Activated naive CD4-positive, alpha-beta T cell treated with anti-CD3 and anti-CD28 coated beads, Interleukin-2, amount 50 U/mL, for 72 hours (primary cell): ENCODE data around the gene HABP2. TPM values are rescaled to one million over a fixed set of nuclear protein-coding genes. Genes with fewer than 3 reads are reported as not detected.

Experiments used
- ATAC-seq, 2 donors: fragments of 150-1000 bp; cut with Tn5 transposase; 2 replicates each; pipeline ENCODE4 v1.10.0; 2021; ENCODE audit warnings: mild to moderate bottlenecking in 2 of 2, moderate library complexity in 2 of 2
- DNase-seq, 2 donors: peaks; one replicate each; pipeline ENCODE4 v3.0.0; 2021 to 2022; ENCODE audit warnings: low spot score in 2 of 2
- H3K27ac Mint-ChIP-seq, 2 donors: one replicate each; pipeline ENCODE4 v1.8.0; 2022; ENCODE audit warnings: mild to moderate bottlenecking in 2 of 2, mixed read lengths in 2 of 2
- H3K36me3 Mint-ChIP-seq, 2 donors: one replicate each; pipeline ENCODE4 v1.8.0; 2022; ENCODE audit warnings: mixed read lengths in 2 of 2
- H3K9me3 Mint-ChIP-seq, 2 donors: one replicate each; pipeline ENCODE4 v1.8.0; 2022; ENCODE audit warnings: mixed read lengths in 2 of 2
- total RNA-seq, 2 donors: library from RNA; stranded (reverse); gene quantifications; one replicate each; pipeline ENCODE4 v1.2.3, GENCODE V29; 2022

Gene HABP2
- total RNA-seq, 2 donors from 2014 or later, result not detected

- no peak overlapping the region for H3K27ac Mint-ChIP-seq
Measured at GRCh38 chr10:113566888-113567287, 14.0 kb downstream of the HABP2 start.

GRCh38 chr10:113569576-113569975 is 16.7 kb downstream of the HABP2 start:
- Mint-ChIP-seq H3K9me3 (no peaks in the 10 kb centered on the region), H3K36me3 (no peaks in the 10 kb centered on the region), H3K27ac (no peak overlapping the region)
- ATAC-seq (no peak), DNase-seq (no peak)

More at GRCh38 chr10:113566888-113567287, 14.0 kb downstream of the HABP2 start:
- Mint-ChIP-seq H3K9me3 (no peaks in the 10 kb centered on the region), H3K36me3 (no peaks in the 10 kb centered on the region)
- DNase-seq, result no peak
- no peak for ATAC-seq

- H3K9me3 Mint-ChIP-seq, result no peaks in the 10 kb centered on the region
- H3K36me3 Mint-ChIP-seq, result no peaks in the 10 kb centered on the region
- no peak for ATAC-seq
- DNase-seq, result no peak
- H3K27ac Mint-ChIP-seq, result no peak overlapping the region
Measured at GRCh38 chr10:113572520-113573290, 19.9 kb downstream of the HABP2 start.

- H3K27ac Mint-ChIP-seq, result no peak overlapping the region
- no peak for ATAC-seq
- H3K36me3 Mint-ChIP-seq, result no peaks in the 10 kb centered on the region
- no peaks in the 10 kb centered on the region for H3K9me3 Mint-ChIP-seq
- DNase-seq, result no peak
Measured at GRCh38 chr10:113573368-113573767, 20.5 kb downstream of the HABP2 start.

GRCh38 chr10:113576852-113577251 is 24.0 kb downstream of the HABP2 start:
- H3K36me3 Mint-ChIP-seq, result no peaks in the 10 kb centered on the region
- ATAC-seq (no peak), DNase-seq (no peak)
- H3K9me3 Mint-ChIP-seq, result no peaks in the 10 kb centered on the region
- no peak overlapping the region for H3K27ac Mint-ChIP-seq

GRCh38 chr10:113578773-113579172 is 25.9 kb downstream of the HABP2 start:
- H3K27ac Mint-ChIP-seq, result no peak overlapping the region
- no peak for ATAC-seq
- no peaks in the 10 kb centered on the region for H3K36me3 Mint-ChIP-seq
- DNase-seq, result no peak
- H3K9me3 Mint-ChIP-seq, result no peaks in the 10 kb centered on the region

- Mint-ChIP-seq H3K9me3 (no peaks in the 10 kb centered on the region), H3K36me3 (no peaks in the 10 kb centered on the region), H3K27ac (no peak overlapping the region)
- no peak for ATAC-seq
- no peak for DNase-seq
Measured at GRCh38 chr10:113581092-113581491, 28.2 kb downstream of the HABP2 start.

- DNase-seq (no peak), ATAC-seq (no peak)
- H3K36me3 Mint-ChIP-seq, result no peaks in the 10 kb centered on the region
- no peaks in the 10 kb centered on the region for H3K9me3 Mint-ChIP-seq
- H3K27ac Mint-ChIP-seq, result no peak overlapping the region
Measured at GRCh38 chr10:113583571-113583970, 30.7 kb downstream of the HABP2 start.

GRCh38 chr10:113585949-113586348 is 33.1 kb downstream of the HABP2 start:
- ATAC-seq (no peak), DNase-seq (no peak)
- no peaks in the 10 kb centered on the region for H3K9me3 Mint-ChIP-seq
- no peaks in the 10 kb centered on the region for H3K36me3 Mint-ChIP-seq
- H3K27ac Mint-ChIP-seq, result peak overlapping the region in 1 of 2 donors; percentile 36

GRCh38 chr10:113589201-113589770 is 36.4 kb downstream of the HABP2 start:
- no peak for DNase-seq
- no peaks in the 10 kb centered on the region for H3K9me3 Mint-ChIP-seq
- no peak overlapping the region for H3K27ac Mint-ChIP-seq
- H3K36me3 Mint-ChIP-seq, result no peaks in the 10 kb centered on the region
- ATAC-seq, result no peak

- no peaks in the 10 kb centered on the region for H3K9me3 Mint-ChIP-seq
- H3K36me3 Mint-ChIP-seq, result no peaks in the 10 kb centered on the region
- no peak overlapping the region for H3K27ac Mint-ChIP-seq
- ATAC-seq, result no peak
- DNase-seq, result no peak
Measured at GRCh38 chr10:113590581-113590980, 37.7 kb downstream of the HABP2 start.

- ATAC-seq (no peak), DNase-seq (no peak)
- H3K9me3 Mint-ChIP-seq, result no peaks in the 10 kb centered on the region
- no peaks in the 10 kb centered on the region for H3K36me3 Mint-ChIP-seq
- no peak overlapping the region for H3K27ac Mint-ChIP-seq
Measured at GRCh38 chr10:113592380-113592779, 39.5 kb downstream of the HABP2 start.

- ATAC-seq (no peak), DNase-seq (no peak)
- H3K36me3 Mint-ChIP-seq, result no peaks in the 10 kb centered on the region
- no peaks in the 10 kb centered on the region for H3K9me3 Mint-ChIP-seq
- H3K27ac Mint-ChIP-seq, result no peak overlapping the region
Measured at GRCh38 chr10:113594652-113595051, 41.8 kb downstream of the HABP2 start.

GRCh38 chr10:113600569-113600968 is 47.7 kb downstream of the HABP2 start:
- Mint-ChIP-seq H3K36me3 (no peaks in the 10 kb centered on the region), H3K9me3 (no peaks in the 10 kb centered on the region), H3K27ac (no peak overlapping the region)
- ATAC-seq (peak in 1 of 2 donors; percentile 26), DNase-seq (no peak)

GRCh38 chr10:113603057-113603777 is 50.4 kb downstream of the HABP2 start:
- ATAC-seq (no peak), DNase-seq (no peak)
- Mint-ChIP-seq H3K9me3 (no peaks in the 10 kb centered on the region), H3K27ac (no peak overlapping the region), H3K36me3 (no peaks in the 10 kb centered on the region)

GRCh38 chr10:113604572-113604971 is 51.7 kb downstream of the HABP2 start:
- ATAC-seq (no peak), DNase-seq (no peak)
- no peaks in the 10 kb centered on the region for H3K36me3 Mint-ChIP-seq
- no peaks in the 10 kb centered on the region for H3K9me3 Mint-ChIP-seq
- H3K27ac Mint-ChIP-seq, result no peak overlapping the region

GRCh38 chr10:113605268-113605978 is 52.6 kb downstream of the HABP2 start:
- Mint-ChIP-seq H3K27ac (no peak overlapping the region), H3K9me3 (no peaks in the 10 kb centered on the region), H3K36me3 (no peaks in the 10 kb centered on the region)
- ATAC-seq, result no peak
- DNase-seq, result no peak
